CD14-positive monocyte (primary cell): ENCODE data around the gene ANKRD13B. TPM values are rescaled to one million over a fixed set of nuclear protein-coding genes. Genes with fewer than 3 reads are reported as not detected.

Experiments
- DNase-seq, 3 donors: peaks; one replicate each; pipeline ENCODE4 v3.0.0-alpha.2; 2011 to 2022
- H2AFZ ChIP-seq: 2 replicates; pipeline ENCODE4 v1.6.0; 2012; ENCODE audit warnings: mild to moderate bottlenecking, low read depth, low read length, inconsistent platforms; ENCODE audit not compliant: insufficient read depth, poor library complexity, severe bottlenecking
- H3K27ac ChIP-seq, 2 donors: 1 replicate in 1 of 2; 2 replicates in 1 of 2; pipeline ENCODE4 v1.5.1; 2012 to 2013; ENCODE audit warnings: low read length in 2 of 2, control low read depth in 1 of 2, inconsistent platforms in 1 of 2, low read depth in 1 of 2, mild to moderate bottlenecking in 1 of 2
- H3K27me3 ChIP-seq, 2 donors: one replicate each; pipeline versions ENCODE4 v1.6.0 to v1.6.1; 2011 to 2013; ENCODE audit warnings: low read length in 2 of 2; ENCODE audit not compliant: control insufficient read depth in 2 of 2, insufficient read depth in 2 of 2
- H3K36me3 ChIP-seq, 2 donors: replicated peaks in 1 of 2; 1 replicate in 1 of 2; 2 replicates in 1 of 2; pipeline versions ENCODE4 v1.5.1 to v1.6.1; 2012 to 2013; ENCODE audit warnings: low read length in 2 of 2, control low read depth in 1 of 2, inconsistent platforms in 1 of 2, mild to moderate bottlenecking in 1 of 2; ENCODE audit not compliant: insufficient read depth in 2 of 2, control insufficient read depth in 1 of 2
- H3K4me1 ChIP-seq, 2 donors: 1 replicate in 1 of 2; 2 replicates in 1 of 2; pipeline versions ENCODE4 v1.5.1 to v1.6.1; 2012 to 2013; ENCODE audit warnings: low read length in 2 of 2, control low read depth in 1 of 2, inconsistent platforms in 1 of 2, mild to moderate bottlenecking in 1 of 2, moderate library complexity in 1 of 2; ENCODE audit not compliant: insufficient read depth in 2 of 2, control insufficient read depth in 1 of 2
- H3K4me2 ChIP-seq: replicated peaks from 2 replicates; pipeline ENCODE3; 2012; ENCODE audit warnings: low read length, moderate library complexity, mild to moderate bottlenecking; ENCODE audit not compliant: poor library complexity, severe bottlenecking; ENCODE audit errors: extremely low read depth
- H3K4me3 ChIP-seq, 3 experiments: fragments of 200-600 bp in 1 of 3; sonication (generic) in 1 of 3; replicated peaks in 1 of 3; 1 replicate in 2 of 3; 2 replicates in 1 of 3; pipeline ENCODE4 v1.5.1; 2011 to 2013; ENCODE audit warnings: low read length in 3 of 3, mild to moderate bottlenecking in 3 of 3, control low read depth in 2 of 3, low read depth in 2 of 3, inconsistent platforms in 1 of 3, moderate library complexity in 1 of 3
- H3K79me2 ChIP-seq: 2 replicates; pipeline ENCODE4 v1.6.0; 2012; ENCODE audit warnings: mild to moderate bottlenecking, control low read depth, inconsistent platforms, low read length, moderate library complexity; ENCODE audit not compliant: insufficient read depth
- H3K9ac ChIP-seq: 2 replicates; pipeline ENCODE4 v1.6.0; 2017; ENCODE audit warnings: low read length, mild to moderate bottlenecking; ENCODE audit not compliant: insufficient read depth, poor library complexity, severe bottlenecking
- H3K9me3 ChIP-seq, 2 donors: replicated peaks in 1 of 2; 1 replicate in 1 of 2; 2 replicates in 1 of 2; pipeline versions ENCODE4 v1.5.1 to v1.6.1; 2012 to 2013; ENCODE audit warnings: low read length in 2 of 2, control low read depth in 1 of 2; ENCODE audit not compliant: control insufficient read depth in 1 of 2, insufficient read depth in 1 of 2
- H4K20me1 ChIP-seq: 2 replicates; pipeline ENCODE4 v1.6.0; 2012; ENCODE audit warnings: mild to moderate bottlenecking, low read length, control low read depth, moderate library complexity; ENCODE audit not compliant: insufficient read depth
- H3K27ac Mint-ChIP-seq, 7 donors: one replicate each; pipeline ENCODE4 v1.8.0; 2020; ENCODE audit warnings: mild to moderate bottlenecking in 7 of 7, mixed read lengths in 7 of 7, moderate library complexity in 6 of 7, inconsistent platforms in 2 of 7
- H3K27me3 Mint-ChIP-seq, 3 donors: one replicate each; pipeline ENCODE4 v1.8.0; 2021 to 2022; ENCODE audit warnings: low read depth in 3 of 3, mild to moderate bottlenecking in 3 of 3, mixed read lengths in 3 of 3, moderate library complexity in 3 of 3, inconsistent platforms in 1 of 3
- H3K36me3 Mint-ChIP-seq, 2 donors: one replicate each; pipeline ENCODE4 v1.8.0; 2020; ENCODE audit warnings: mixed read lengths in 2 of 2, inconsistent platforms in 1 of 2, mild to moderate bottlenecking in 1 of 2
- H3K4me1 Mint-ChIP-seq: one replicate; pipeline ENCODE4 v1.8.0; 2020; ENCODE audit warnings: mild to moderate bottlenecking, mixed read lengths
- H3K4me3 Mint-ChIP-seq, 2 donors: one replicate each; pipeline ENCODE4 v1.8.0; 2020; ENCODE audit warnings: mild to moderate bottlenecking in 2 of 2, mixed read lengths in 2 of 2, moderate library complexity in 1 of 2
- H3K9me3 Mint-ChIP-seq, 7 donors: one replicate each; pipeline ENCODE4 v1.8.0; 2020 to 2022; ENCODE audit warnings: mixed read lengths in 7 of 7, mild to moderate bottlenecking in 6 of 7, moderate library complexity in 6 of 7, inconsistent platforms in 2 of 7
- CTCF ChIP-seq: fragments of 200-600 bp; IDR thresholded peaks from one replicate; pipeline ENCODE4 v1.8.0; 2022; ENCODE audit warnings: antibody characterized with exemption, mild to moderate bottlenecking
- WGBS: methylation state at CpG from one replicate; pipeline ENCODE4 v1.1.5; 2013; ENCODE audit warnings: missing lambda C conversion rate; ENCODE audit not compliant: insufficient coverage; 5-methylcytosine and 5-hydroxymethylcytosine counted together
- intact Hi-C, 2 donors: fragments of 100-400 bp; cut with micrococcal nuclease; formaldehyde crosslinking; loops; one replicate each; pipeline versions ENCODE4 v1.15.0 to v1.15.1; 2023
- polyA plus RNA-seq, 3 donors: library from polyadenylated mRNA; depleted of rRNA in 1 of 3; unstranded in 2 of 3; stranded (reverse) in 1 of 3; fragments of 300-500 nt in 2 of 3; fragments of >200 nt in 1 of 3; fragmentation: Illumina TruSeq in 2 of 3; gene quantifications; 1 replicate in 2 of 3; 2 replicates in 1 of 3; pipeline ENCODE4 v1.2.3, GENCODE V29; 2012 to 2021

The ANKRD13B gene
- polyA plus RNA-seq, 3 donors = 0.37 TPM; not detected in 2

- peaks cover 2 to 10% of the 10 kb centered on the region in 2 donors for H3K4me1 ChIP-seq
- peaks cover 9% of the 10 kb centered on the region for H3K4me1 Mint-ChIP-seq
- WGBS = 94% methylated on average over 21 of the region's 28 CpGs
- peaks cover 37% of the 10 kb centered on the region for H4K20me1 ChIP-seq
- no peaks in the 10 kb centered on the region for H3K27me3 ChIP-seq
- intact Hi-C loops = no loop called here
- H3K27me3 Mint-ChIP-seq = peaks cover 0 to 2% (median 0%) of the 10 kb centered on the region in 3 donors
- no peak overlapping the region for H2AFZ ChIP-seq
- peaks cover 57 to 84% of the 10 kb centered on the region in 2 donors for H3K36me3 Mint-ChIP-seq
- H3K4me2 ChIP-seq = no peak overlapping the region
- no peaks in the 10 kb centered on the region for H3K9me3 Mint-ChIP-seq
- H3K27ac ChIP-seq = no peak overlapping the region
- no peak for TF ChIP-seq CTCF
- H3K4me3 Mint-ChIP-seq = no peak overlapping the region
- peaks cover 65 to 71% of the 10 kb centered on the region in 2 donors for H3K36me3 ChIP-seq
- no peak overlapping the region for H3K4me3 ChIP-seq
- peaks cover 7% of the 10 kb centered on the region for H3K79me2 ChIP-seq
- no peaks in the 10 kb centered on the region for H3K9me3 ChIP-seq
- H3K9ac ChIP-seq = no peak overlapping the region
- no peak overlapping the region for H3K27ac Mint-ChIP-seq
- no peak for DNase-seq
These were observed 17.3 kb upstream of the ANKRD13B start for GRCh38 chr17:29575511-29576213.

GRCh38 chr17:29576214-29577000 is 16.5 kb upstream of the ANKRD13B start:
- DNase-seq = no peak
- H3K4me3 Mint-ChIP-seq = no peak overlapping the region

More at GRCh38 chr17:29576214-29577000, 16.5 kb upstream of the ANKRD13B start:
- Mint-ChIP-seq H3K4me1 (peaks cover 5% of the 10 kb centered on the region), H3K27ac (peak overlapping the region in 1 of 7 donors; percentile 49), H3K27me3 (no peaks in the 10 kb centered on the region), H3K36me3 (peaks cover 56 to 88% of the 10 kb centered on the region in 2 donors), H3K9me3 (no peaks in the 10 kb centered on the region)
- no peak overlapping the region for H3K27ac ChIP-seq
- no peak for TF ChIP-seq CTCF
- H2AFZ ChIP-seq = no peak overlapping the region
- no peaks in the 10 kb centered on the region for H3K27me3 ChIP-seq
- H3K4me1 ChIP-seq = peaks cover 2 to 10% of the 10 kb centered on the region in 2 donors
- H4K20me1 ChIP-seq = peaks cover 44% of the 10 kb centered on the region
- 96% methylated on average over 36 of the region's 37 CpGs for WGBS
- H3K36me3 ChIP-seq = peaks cover 71 to 77% of the 10 kb centered on the region in 2 donors
- no peak overlapping the region for H3K9ac ChIP-seq
- intact Hi-C loops = no loop called here
- no peak overlapping the region for H3K4me2 ChIP-seq
- H3K4me3 ChIP-seq = no peak overlapping the region
- H3K9me3 ChIP-seq = no peaks in the 10 kb centered on the region
- peaks cover 7% of the 10 kb centered on the region for H3K79me2 ChIP-seq
